KOPT-K1 (cell line): ENCODE results near the gene POLR2F.

Source experiments
- H3K27ac ChIP-seq: fragments of 200-600 bp; sonication (generic); 2 replicates; pipeline ENCODE4 v1.5.1; 2016; ENCODE audit warnings: antibody characterized with exemption, mild to moderate bottlenecking, low read depth, low read length; ENCODE audit not compliant: poor library complexity, severe bottlenecking
- H3K36me3 ChIP-seq: fragments of 200-600 bp; sonication (generic); 2 replicates; pipeline ENCODE4 v1.5.1; 2017; ENCODE audit warnings: antibody characterized with exemption, mild to moderate bottlenecking, low read length, moderate library complexity; ENCODE audit not compliant: insufficient read depth
- H3K9me3 ChIP-seq: fragments of 200-600 bp; sonication (generic); 2 replicates; pipeline ENCODE4 v1.5.1; 2017; ENCODE audit warnings: antibody characterized with exemption, low read length, mild to moderate bottlenecking; ENCODE audit not compliant: insufficient read depth, poor library complexity, severe bottlenecking

Gene POLR2F

DNA sequence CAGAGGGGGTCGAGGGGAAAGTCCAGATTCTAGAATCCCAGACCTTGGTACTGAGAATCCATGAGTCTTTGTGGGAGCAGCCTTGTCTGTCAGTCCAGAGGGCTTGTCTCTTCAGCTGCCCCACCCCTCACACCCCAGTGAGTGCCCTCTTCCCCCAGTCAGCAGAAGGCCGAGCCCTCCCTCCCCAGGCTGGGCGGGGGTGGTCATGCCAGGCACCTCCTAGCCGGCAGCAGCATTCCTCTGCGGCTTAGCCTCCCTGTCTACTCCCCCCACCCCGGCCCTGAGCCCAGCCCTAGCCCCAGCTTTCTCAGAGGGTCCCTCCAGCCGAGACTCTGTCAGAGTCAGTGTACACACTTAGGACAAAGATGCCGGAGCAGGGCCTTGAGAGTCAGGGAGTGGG lies 26.3 kb downstream of the POLR2F start:
- Histone ChIP-seq H3K27ac (no peak overlapping the region), H3K9me3 (no peaks in the 10 kb centered on the region), H3K36me3 (peaks cover 6% of the 10 kb centered on the region; the same call in 1 of the 2 replicates)

DNA sequence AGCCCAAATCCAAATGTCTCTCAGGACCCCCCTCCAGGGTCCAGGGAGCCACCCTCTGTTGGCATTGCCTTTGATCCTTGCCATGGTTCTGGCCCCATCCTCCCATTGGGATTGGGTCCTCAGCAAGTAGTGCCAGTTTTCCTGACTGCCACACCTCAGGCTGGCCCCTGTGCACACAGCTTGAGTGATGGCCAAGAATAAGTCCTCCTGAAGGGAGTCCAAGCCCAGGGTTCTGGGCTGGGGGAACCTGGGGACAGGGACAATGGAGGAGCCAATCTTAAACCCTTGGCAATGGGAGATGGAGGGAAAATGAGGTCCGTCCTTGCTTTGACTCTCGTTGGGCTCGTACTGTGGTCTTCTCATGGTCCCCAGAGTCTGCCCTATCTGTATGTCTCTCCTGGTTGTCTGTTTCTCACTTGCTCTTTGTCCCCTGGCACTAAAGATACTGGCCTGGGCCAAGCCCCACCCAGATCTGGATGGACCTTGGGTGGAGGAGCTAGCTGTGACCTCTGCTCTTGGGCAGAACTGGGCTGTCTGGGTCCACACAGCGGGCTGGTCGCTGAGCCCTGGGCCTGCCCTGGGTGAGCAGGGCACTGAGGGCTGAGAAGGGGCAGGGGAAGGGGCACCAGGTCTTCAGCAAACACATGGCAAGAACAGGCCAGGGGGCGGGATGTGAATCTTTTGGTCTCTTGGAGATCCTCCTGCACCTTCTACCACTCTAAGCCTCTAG lies 27.9 kb downstream of the POLR2F start:
- Histone ChIP-seq H3K27ac (no peak overlapping the region), H3K36me3 (peaks cover under 1% of the 10 kb centered on the region; the same call in 1 of the 2 replicates)

GRCh38 chr22:37982151-37982785 lies 28.8 kb downstream of the POLR2F start:
- Histone ChIP-seq H3K36me3 (no peaks in the 10 kb centered on the region), H3K27ac (no peak overlapping the region), H3K9me3 (no peaks in the 10 kb centered on the region)

More for the DNA sequence above, 27.9 kb downstream of the POLR2F start:
- H3K9me3 ChIP-seq, result no peaks in the 10 kb centered on the region

DNA sequence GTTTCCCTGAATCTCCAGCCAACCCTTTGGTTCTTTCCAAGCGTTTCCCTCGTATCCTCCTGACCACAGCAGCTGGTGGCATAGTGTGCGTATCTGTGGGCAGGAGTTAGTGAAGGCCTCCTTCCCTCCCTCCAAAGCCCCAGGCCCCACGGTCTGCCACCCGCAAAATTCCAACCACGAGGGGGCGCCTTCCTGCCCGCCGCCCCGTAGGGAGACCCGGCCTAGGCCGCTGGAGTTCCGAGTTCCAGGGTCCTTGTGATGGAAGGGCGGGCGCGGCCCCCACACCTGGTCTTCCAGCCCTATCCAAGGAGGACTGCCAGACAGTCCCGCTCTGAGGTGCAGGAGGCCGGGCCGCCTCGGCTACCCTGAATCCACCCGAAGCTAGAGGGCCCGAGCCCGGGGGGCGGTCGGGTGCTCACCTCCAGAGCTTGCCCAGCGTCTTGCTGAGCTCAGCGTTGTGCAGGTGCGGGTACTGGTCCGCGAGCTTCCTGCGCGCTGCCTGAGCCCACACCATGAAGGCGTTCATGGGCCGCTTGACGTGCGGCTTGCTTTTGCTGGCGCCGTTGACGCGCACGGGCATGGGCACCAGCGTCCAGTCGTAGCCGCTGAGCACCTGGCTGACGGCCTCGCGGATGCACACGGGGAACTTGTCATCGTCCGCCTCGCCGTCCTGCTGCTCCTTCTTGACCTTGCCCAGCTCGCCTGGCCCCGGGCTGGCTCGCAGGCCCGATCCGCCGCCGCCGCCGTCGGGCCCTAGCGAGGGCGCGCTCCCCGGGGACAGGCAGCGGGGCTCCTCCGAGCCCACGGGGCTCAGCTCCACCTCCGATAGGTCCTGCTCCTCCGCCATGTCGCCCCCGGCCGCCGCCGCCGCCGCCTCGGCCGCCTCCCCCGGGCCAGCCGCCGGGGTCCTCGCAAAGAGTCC lies 29.7 kb downstream of the POLR2F start:
- H3K36me3 ChIP-seq, result no peaks in the 10 kb centered on the region
- H3K27ac ChIP-seq, result no peak overlapping the region
- no peaks in the 10 kb centered on the region for H3K9me3 ChIP-seq

- Histone ChIP-seq H3K36me3 (no peaks in the 10 kb centered on the region), H3K9me3 (no peaks in the 10 kb centered on the region), H3K27ac (no peak within 1 kb of the TSS)
Measured at GRCh38 chr22:37983860-37984791, 30.6 kb downstream of the POLR2F start, which contains the start of gene SOX10. Gene SOX10 (minus strand): TSS chr22:37984555. CDS start chr22:37983784, 771 bp downstream.

GRCh38 chr22:37985050-37985585 lies 31.6 kb downstream of the POLR2F start:
- no peaks in the 10 kb centered on the region for H3K9me3 ChIP-seq
- H3K36me3 ChIP-seq, result no peaks in the 10 kb centered on the region
- no peak overlapping the region for H3K27ac ChIP-seq

GRCh38 chr22:37985751-37986281 lies 32.3 kb downstream of the POLR2F start:
- no peak overlapping the region for H3K27ac ChIP-seq
- H3K9me3 ChIP-seq, result no peaks in the 10 kb centered on the region
- no peaks in the 10 kb centered on the region for H3K36me3 ChIP-seq

DNA sequence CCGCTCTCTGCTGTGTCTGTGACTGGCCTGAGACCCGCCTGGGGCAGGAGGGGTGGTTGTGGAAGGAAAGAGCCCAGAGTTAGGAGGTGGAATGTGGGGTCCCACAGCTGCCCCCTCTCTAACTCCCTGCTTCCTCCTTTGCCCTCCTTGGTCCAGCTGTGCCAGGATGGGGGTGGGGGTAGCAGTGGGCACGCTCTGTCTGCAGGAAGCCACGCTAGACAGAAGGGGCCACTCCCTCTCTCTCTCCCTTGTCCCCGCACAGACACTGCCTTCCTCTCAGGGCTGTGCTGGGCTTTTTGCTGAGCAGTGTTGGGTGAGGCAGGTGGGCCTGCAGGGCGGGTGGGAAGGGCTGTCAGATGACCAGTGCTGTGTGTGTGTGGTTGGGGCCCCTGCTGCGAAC lies 32.9 kb downstream of the POLR2F start:
- no peaks in the 10 kb centered on the region for H3K36me3 ChIP-seq
- H3K27ac ChIP-seq, result no peak overlapping the region
- H3K9me3 ChIP-seq, result no peaks in the 10 kb centered on the region

GRCh38 chr22:37989146-37990045 lies 35.9 kb downstream of the POLR2F start:
- Histone ChIP-seq H3K27ac (no peak overlapping the region), H3K36me3 (no peaks in the 10 kb centered on the region), H3K9me3 (no peaks in the 10 kb centered on the region)

GRCh38 chr22:37990301-37990700 lies 36.8 kb downstream of the POLR2F start:
- Histone ChIP-seq H3K36me3 (no peaks in the 10 kb centered on the region), H3K9me3 (no peaks in the 10 kb centered on the region), H3K27ac (no peak overlapping the region)

- no peaks in the 10 kb centered on the region for H3K36me3 ChIP-seq
- no peak overlapping the region for H3K27ac ChIP-seq
- no peaks in the 10 kb centered on the region for H3K9me3 ChIP-seq
Measured at GRCh38 chr22:37990862-37991261, 37.4 kb downstream of the POLR2F start.

- no peaks in the 10 kb centered on the region for H3K9me3 ChIP-seq
- no peaks in the 10 kb centered on the region for H3K36me3 ChIP-seq
- H3K27ac ChIP-seq, result no peak overlapping the region
Measured at GRCh38 chr22:37991731-37992442, 38.4 kb downstream of the POLR2F start.

DNA sequence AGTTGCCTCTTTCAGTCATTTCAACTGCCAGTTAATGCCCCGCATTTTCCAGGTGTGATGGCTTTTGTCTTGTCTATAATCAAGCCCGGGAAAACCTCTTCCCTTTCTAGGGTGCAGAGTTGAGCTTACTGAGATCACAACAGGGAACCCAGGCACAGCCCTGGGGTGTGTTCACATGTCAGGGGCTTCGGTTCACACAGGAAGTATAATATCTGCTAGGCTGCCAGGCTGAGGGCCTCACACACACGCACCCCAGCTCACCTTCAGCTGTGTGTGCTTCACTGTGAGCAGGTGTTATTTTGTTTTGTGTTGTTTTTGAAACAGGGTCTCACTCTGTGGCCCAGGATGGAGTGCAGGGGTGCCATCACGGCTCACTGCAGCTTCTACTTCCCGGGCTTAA lies 40.5 kb downstream of the POLR2F start:
- Histone ChIP-seq H3K36me3 (no peaks in the 10 kb centered on the region), H3K27ac (no peak overlapping the region), H3K9me3 (no peaks in the 10 kb centered on the region)
